HG03135 (cell line): ENCODE data around the gene ZNF438.
A peak's percentile ranks its signal among the peaks of the same experiment; 100 is the strongest.
"Not testable (repeated sequence)": the region's sequence is repeated elsewhere in the genome, so short reads cannot be mapped to it uniquely, and the experiment has no call there.

Experiments
- ATAC-seq: cut with Tn5 transposase; IDR thresholded peaks from one replicate; pipeline ENCODE4 v1.9.1; 2021; ENCODE audit warnings: mild to moderate bottlenecking, moderate library complexity; ENCODE audit not compliant: unreplicated experiment

Gene ZNF438, protein sequence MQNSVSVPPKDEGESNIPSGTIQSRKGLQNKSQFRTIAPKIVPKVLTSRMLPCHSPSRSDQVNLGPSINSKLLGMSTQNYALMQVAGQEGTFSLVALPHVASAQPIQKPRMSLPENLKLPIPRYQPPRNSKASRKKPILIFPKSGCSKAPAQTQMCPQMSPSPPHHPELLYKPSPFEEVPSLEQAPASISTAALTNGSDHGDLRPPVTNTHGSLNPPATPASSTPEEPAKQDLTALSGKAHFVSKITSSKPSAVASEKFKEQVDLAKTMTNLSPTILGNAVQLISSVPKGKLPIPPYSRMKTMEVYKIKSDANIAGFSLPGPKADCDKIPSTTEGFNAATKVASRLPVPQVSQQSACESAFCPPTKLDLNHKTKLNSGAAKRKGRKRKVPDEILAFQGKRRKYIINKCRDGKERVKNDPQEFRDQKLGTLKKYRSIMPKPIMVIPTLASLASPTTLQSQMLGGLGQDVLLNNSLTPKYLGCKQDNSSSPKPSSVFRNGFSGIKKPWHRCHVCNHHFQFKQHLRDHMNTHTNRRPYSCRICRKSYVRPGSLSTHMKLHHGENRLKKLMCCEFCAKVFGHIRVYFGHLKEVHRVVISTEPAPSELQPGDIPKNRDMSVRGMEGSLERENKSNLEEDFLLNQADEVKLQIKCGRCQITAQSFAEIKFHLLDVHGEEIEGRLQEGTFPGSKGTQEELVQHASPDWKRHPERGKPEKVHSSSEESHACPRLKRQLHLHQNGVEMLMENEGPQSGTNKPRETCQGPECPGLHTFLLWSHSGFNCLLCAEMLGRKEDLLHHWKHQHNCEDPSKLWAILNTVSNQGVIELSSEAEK

DNA sequence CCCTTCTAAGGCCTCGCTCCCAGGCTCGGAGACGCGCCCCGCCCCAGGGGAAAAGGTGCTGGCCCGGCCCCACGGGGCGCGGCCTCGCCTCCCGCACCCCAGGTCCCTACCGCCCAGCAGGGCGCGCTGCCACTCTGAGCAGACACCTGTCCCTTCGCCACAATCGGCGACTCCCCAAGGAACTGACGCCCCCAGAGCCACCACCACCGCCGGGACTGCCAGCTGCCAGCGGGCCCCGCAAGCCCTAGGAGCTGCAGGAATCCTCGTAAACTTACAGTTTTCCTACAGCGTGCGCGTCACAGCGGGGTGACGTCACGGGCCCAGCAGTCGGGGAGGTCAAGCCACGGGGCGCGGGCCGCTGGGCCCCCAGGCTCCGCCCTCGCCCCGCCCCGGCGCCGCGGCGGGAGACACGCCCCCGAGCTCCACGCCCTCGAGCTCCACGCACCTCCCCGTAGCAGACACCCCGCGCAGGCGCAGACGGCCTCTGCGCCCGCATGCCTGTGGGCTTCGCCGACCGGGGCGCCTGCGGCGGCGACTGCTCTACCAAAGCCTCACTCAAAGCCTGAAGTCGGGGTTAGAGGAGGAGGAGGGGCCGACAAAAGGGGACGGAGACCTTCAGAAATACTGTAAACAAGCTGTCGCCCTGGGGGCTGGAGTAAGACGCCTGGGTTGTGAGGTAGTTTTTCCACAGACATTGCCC lies at the start of gene ZNF438:
Gene ZNF438 (minus strand): TSS at position 308 of the 700 bp plus-strand sequence. CDS start 154,831 bp downstream, outside the sequence.
- peak; percentile 87 for ATAC-seq

DNA sequence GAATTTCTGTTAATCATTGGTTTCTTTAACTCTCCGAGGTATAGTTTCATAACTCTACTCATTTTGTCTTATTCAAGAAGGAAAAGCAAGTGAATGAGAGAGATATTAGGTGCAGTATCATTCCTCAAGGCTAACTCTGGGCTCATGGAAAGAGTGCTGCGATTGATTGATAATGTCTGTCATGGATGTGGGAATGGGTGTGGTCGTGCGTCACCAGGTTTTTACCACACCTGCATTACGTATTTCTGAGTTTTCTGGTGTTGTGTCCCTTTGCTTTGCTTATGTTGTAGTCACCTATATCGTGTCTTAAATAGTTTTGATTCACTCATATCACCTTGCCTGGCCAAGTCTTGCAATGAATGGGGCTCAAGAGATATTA lies 44.9 kb upstream of the ZNF438 start:
- ATAC-seq = no peak

DNA sequence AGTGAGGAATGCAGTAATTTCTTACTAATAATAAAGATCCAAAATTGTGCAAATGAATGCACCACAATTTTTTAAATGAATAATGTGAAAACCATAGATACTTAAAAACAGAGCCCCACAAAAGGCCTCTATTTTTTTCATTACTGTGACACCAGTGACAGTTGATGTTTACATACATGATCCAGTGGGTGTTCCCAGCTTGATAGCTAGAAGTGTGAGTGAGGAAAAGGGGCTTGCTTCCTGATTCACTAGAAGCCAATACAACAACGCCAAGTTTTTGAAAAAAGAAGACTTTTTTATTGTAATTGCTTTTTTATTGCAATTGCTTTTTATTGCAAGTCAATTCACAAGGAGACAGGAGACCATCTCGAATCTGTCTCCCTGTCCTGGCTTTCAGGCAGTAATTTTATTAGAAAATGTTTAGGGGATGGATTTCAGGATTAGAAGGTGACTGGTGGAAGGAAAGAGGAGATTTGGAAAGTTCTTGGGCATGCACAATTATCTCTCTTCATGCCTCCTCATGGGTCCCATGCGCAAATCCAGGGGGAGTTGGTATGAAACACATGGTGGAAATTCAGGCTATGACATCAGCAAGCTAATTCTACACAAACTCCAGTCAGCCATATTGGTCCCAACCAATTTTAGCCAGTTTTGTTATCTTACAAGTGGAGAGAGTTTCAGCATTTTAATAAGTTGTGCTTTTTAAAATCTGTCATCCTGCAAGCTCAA lies 44.4 kb upstream of the ZNF438 start:
- ATAC-seq = no peak

DNA sequence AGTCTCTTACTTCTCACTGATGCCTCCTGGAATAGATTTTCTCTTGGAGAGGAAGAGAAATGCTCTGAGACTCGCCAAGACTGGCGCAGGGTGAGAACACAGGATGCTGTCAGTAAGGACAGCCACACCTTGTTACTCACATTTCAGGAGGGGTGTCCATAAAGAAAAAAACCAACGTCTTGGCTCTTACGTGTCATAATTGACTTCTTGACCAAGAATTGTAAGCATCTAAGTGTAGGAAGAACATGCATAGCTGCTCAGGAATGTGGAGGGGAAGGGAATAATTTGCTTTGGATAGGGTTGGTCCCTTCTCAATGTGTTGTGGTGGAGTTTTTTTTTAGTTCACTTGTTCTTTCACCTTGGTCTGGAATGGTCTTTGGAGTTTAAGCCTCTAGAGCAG lies 43.8 kb upstream of the ZNF438 start:
- ATAC-seq = no peak

DNA sequence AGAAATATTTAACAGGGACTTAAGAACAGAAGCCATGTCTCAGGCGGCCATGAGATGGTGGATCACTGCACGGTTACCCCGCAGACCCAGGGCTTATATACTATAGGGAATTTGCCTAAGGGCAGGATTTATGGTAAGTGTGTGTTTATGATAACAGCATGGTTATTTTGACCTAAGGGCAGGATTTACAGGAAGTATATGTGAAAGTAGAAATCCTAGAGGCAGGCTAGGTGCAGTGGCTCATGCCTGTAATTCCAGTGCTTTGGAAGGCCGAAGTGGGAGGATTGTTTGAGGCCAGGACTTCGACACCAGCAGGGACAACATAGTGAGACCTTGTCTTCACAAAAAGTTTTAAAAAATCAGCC lies 43.0 kb upstream of the ZNF438 start:
- ATAC-seq = no peak

DNA sequence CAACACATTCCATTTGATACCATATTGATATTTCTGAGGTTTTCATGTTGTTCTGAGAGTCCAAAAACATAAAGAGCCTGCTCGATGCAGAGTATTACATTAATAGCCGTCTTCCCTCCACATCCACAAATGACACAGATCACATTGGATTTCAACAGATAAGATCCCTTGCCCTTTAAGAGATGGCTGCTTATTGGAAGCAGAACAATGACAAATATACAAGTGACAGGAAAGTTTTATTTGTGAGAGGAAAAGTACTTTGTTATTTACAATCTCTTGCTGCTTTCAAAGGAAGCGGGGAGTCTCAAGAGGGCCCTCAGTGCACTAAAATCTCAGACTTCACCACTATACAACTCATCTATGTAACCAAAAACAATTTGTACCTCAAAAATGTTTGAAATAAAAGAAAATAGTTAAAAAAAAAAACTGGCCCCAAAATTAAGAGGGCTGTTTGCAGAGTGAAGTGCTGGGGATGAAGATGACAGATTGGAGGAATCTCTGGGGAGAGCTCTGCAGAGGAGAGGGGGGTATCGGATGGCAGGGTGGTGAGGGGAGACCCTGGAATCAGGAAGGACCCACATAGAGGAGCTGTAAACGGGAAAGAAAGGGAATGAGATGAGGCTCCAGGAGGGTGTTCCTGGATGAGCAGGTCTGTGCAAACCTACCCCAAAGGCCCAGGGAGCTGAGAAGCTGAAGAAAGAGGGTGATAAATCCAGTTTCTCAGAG lies 42.5 kb upstream of the ZNF438 start:
- ATAC-seq = no peak

DNA sequence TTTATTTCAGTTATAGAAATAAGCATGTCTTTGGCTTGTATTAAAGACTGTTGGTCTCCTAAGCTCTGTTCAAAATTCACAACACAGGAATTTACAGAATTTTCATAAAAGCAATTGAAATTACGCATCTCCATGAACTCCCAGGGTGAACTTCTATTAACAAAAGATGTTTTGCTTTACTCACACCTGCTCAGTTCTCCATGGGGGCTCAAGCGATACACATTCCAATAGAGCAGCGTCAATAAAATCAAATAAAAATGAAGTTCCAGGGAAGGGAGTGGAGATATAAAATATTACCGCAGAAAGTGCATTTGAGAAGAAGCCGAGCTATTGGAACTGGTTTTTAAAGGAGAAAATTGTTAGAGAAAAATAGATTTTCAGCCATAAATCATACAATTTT lies 41.5 kb upstream of the ZNF438 start:
- no peak for ATAC-seq

DNA sequence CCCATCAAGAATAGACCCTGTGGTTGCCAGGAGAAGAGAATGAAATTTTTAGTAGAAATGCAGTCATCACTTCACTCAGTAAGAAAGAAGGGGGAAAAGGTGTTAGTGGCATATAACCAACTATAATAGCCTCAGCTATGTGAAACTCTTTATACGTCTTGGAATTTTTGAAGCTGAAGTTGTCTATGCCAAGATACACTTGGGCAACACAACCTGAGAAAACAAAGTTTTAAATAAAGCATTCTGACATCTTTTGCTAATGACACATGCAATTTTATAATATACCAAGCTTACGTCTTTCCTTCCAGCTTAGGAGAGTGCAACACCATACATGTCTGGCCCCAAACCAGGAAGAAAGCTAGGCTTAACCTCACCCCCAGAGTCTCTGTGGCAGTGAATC lies 40.8 kb upstream of the ZNF438 start:
- ATAC-seq = no peak

DNA sequence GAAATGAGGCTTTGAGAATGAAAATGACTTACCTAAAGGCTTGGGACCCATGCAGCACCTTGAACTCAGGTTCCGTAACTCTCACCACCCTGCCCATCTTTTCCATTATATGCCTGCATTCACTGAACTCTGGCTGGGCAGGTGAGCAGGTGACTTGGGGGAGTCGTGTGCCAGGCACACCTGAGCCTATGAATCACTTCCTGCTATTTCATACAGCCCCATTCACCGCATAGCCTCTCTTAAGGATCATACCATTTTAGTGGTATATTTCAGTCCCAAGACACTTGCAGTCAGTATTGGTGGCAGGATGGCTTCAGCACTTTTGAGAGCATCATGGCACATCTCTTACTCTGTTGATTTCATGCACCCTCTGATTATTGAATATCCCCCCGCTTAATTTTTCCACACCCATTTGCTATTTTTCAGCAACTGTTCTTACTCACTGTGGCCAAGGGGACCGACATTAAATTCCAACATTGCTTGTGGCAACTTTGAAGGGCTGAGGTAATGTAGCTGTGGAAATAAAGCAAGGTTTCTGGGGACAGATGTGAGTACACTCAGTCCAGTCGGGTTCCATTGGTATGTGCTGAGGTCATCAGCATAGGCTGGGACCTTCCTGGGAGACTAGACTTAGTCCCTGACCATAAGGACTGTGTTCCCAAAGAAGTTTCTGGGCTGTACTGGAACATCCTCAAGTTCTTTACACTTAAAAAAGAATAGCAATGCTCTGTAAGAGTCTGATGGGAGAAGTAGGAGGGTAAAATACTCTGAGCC lies 39.8 kb upstream of the ZNF438 start:
- no peak for ATAC-seq

DNA sequence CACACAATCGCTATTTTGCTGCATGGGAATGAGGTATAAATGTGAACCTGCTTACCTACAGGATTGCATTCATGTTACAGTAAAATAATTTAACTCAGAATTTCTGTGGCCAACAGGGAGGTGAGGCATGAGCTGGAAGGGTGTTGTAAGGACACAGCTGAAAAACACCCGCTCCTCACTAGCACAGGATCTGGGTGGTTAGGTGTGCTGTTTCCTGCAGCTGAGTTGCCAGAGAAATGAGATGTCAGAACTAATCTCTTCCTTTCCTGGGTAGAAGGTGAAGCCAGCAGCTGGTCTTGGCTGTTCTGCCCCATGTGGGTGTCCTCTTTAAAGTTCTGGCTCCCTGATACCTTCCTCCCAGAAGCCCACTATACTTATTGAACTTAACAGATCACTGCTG lies 39.0 kb upstream of the ZNF438 start:
- ATAC-seq = no peak

DNA sequence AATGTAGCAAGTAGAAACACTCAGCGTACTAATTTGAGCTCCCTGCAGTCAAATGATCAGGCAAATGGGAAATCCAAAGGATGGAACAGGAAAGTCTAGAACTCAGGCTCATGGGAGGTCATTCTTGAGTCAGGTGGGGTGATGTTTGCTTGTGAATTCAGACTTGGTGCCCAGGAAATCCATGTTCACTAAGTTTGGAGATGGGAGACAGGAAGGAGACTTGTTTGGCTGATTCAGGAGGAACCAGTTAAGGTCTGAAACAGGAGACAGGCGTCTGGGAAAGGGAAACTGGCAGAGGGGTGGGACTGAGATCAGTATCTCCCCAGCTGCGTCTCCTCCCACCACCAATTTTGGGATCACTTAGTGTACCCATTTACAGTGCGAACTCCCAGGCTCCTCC lies 38.4 kb upstream of the ZNF438 start:
- ATAC-seq = no peak

DNA sequence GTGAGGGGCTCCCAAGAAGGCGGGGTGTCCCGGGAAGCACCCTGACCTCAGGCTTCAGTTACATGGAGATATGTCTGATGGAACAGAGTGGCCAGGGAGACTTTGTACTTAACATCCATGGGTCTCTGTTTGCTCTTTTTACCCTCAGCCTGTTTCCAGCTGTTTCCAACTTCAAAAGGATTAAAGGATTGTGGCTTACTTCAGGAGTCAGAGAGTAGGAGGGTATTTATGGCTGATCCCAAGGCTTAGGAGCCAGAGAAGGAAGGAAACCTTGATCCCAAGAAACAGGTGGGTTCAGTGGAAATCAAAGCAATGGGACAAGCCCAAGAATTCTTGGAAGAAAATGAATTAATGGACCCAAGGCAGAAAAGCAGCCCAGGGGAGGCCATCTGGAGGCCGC lies 37.7 kb upstream of the ZNF438 start:
- ATAC-seq = no peak

DNA sequence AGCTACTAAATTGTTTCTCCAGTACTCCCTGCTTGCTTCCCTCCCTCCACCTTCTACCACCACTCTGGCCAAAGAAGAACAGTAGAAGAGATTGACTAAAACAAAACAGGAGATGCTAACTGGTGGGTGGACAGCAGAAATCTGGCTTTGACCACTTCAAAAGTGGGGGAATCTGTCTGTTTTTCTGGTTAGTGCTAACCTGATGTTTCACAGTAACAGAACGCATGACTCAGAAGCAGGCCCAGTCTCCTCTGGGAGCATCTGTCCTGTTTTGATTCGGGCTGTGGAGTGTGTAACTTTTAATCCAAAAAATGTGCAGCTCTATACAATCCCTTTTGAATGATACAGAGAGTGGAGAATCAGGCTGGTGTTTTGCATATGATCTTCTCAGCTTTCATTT lies 32.7 kb upstream of the ZNF438 start:
- ATAC-seq = no peak

DNA sequence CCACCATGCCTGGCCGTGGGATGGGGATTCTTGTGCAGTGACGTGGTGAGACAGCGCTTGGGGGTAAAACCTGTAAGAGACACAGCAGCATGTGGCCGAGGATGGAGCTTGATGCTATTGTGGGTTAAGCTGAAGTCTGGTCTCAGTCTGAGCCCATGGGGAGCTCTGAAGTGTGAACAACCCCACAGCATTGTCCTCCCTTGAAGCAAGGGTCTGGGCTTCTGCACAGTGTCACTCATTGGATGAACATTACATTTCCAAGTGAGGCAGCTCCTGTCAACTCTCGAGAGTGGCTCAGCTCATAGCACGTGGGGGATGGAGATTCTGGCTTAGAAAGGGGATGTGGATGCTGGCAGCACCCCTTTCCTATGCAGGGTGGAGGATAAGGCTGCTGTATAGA lies 32.2 kb upstream of the ZNF438 start:
- no peak for ATAC-seq

DNA sequence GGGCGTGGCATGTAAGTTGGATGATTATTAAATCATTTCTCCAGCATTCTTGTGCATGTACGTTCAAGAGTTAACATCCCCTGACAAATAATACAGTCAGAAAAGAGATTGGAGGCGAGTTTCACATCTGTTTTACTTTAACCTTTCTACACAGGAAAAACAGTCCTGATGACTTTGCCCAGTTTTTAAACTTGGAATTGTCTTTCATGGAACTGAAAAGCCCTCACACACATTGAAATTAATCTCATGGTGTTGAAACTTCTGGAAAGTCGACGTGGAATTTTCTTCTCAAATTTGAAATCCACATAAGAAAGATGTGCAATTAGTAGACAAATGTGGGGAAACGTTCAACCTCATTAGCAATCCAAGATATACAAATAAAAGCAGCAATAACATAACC lies 31.2 kb upstream of the ZNF438 start:
- ATAC-seq = no peak

DNA sequence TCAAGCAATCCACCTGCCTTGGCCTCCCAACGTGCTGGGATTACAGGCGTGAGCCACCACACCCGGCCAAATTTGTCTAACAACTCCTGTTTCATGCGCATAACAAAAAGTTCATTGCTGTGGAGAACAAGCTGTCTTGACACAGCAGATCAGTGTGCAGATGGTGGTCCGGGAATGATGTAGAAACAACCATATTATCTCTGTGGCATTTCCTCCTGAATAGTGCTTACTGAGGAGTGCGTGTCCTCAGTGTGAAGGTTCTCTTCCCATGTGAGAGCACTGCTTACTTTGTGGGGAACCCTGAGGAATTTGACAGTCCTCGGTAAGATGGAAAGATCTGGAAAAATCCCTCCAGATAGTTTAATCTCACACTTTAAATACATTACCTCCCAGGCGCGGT lies 30.3 kb upstream of the ZNF438 start:
- ATAC-seq = no peak

DNA sequence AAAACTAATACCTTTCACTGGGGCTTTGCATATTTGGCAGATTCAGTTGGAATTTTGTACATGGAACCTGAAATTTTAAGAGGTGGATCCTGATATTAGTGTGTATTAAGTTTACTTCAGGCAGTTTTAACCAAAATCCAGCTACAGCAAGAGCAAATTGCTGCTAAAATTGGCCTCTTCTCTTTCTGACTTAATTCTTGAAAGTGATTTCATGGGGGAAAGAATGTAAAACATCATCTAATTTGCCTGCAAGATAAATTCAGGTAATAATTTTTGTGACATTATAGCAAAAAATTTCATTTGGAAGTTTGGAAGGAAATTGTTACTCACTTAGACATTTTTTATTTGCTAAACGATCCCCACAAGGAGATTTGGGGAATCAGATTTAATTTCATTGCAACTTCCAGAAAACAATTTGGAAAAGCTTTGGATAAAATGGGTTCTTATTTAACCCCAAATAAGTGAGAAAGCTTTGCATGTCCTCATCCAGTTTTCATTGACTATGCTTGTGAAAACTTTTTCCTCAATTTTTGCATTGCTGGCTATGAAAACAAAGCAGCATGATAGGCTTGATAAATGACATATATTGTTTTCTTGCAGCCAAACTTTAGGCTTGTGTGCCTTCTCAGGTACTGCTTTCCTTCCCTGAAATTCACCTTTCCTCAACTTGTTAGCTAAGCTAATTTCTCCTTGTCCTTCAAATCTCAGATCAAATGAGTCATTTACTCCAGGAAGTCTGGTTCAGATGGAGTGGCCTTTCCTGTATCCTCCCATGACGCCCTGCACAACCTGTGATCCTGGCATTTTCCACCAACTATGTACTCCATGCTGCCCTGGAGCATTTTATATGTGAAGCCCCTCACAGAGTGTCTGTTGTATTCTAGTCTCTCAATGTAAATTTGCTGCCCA lies 27.4 kb upstream of the ZNF438 start:
- ATAC-seq = no peak

DNA sequence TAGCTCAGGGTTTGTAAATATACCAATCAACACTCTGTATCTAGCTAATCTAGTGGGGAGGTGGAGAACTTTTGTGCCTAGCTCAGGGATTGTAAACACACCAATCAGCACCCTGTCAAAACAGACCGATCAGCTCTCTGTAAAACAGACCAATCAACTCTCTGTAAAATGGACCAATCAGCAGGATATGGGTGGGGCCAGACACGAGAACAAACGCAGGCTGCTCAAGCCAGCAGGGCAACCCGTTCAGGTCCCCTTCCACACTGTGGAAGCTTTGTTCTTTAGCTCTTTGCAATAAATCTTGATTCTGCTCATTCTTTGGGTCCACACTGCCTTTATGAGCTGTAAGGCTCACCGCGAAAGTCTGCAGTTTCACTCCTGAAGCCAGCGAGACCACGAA lies 25.0 kb upstream of the ZNF438 start:
- ATAC-seq = not testable (repeated sequence)
